Activated CD4-positive, alpha-beta T cell treated with anti-CD3 and anti-CD28 coated beads, Interleukin-2, amount 50 U/mL, for 4 hours (primary cell): ENCODE data around the gene NRG4.
A peak's percentile ranks its signal among the peaks of the same experiment; 100 is the strongest.
"Not testable (repeated sequence)": the region's sequence is repeated elsewhere in the genome, so short reads cannot be mapped to it uniquely, and the experiment has no call there.

ENCODE experiments used
- DNase-seq, 2 experiments: peaks; one replicate each; pipeline ENCODE4 v3.0.0-alpha.2; 2020

The NRG4 gene, protein sequence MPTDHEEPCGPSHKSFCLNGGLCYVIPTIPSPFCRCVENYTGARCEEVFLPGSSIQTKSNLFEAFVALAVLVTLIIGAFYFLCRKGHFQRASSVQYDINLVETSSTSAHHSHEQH

DNA sequence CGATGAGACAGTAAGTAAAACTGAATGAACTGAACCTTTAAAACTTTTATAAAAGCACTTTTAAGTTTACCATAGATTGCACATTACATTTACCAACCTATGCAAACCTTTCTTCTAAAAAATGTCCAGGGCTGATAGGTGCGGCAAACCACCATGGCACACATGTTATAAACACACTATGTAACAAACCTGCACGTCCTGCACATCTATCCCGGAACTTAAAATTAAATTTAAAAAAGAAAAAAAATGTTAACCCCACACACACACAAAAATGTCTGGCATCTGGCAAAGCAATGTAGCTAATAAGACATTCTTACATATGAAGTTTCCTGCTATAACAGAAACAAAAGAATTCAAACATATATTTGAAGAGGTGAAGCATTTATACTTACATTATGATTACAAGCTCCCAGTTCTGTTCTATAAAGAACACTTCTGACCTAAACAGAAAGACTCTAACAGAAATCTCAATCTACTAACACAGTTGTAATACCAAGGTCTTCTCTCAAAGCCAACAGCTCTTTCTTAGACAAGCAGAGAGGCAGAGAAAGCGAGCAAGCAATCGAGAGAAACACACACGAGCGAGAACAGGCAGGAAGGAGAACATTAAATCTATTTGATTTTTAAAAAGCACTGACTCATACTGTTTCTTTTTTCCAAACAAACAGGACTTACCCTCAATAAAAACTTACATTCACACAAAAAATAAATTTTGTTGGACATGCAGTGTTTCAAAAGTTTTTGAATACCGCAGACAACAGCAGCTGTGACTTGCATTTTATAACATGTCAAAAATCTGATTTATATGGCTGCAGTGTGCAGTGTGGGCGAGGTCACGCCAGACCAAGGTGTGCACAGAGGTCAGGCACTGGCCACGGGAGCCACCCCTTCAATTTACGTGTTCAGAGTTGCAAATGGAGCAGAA, at the start of gene NRG4:
Gene NRG4 (minus strand): TSS at position 798 of the 925 bp plus-strand sequence. CDS start 1,194 bp downstream, outside the sequence.
- no peak for DNase-seq

- DNase-seq = no peak
These were observed 49.5 kb upstream of the NRG4 start for GRCh38 chr15:76061700-76062099.

DNA sequence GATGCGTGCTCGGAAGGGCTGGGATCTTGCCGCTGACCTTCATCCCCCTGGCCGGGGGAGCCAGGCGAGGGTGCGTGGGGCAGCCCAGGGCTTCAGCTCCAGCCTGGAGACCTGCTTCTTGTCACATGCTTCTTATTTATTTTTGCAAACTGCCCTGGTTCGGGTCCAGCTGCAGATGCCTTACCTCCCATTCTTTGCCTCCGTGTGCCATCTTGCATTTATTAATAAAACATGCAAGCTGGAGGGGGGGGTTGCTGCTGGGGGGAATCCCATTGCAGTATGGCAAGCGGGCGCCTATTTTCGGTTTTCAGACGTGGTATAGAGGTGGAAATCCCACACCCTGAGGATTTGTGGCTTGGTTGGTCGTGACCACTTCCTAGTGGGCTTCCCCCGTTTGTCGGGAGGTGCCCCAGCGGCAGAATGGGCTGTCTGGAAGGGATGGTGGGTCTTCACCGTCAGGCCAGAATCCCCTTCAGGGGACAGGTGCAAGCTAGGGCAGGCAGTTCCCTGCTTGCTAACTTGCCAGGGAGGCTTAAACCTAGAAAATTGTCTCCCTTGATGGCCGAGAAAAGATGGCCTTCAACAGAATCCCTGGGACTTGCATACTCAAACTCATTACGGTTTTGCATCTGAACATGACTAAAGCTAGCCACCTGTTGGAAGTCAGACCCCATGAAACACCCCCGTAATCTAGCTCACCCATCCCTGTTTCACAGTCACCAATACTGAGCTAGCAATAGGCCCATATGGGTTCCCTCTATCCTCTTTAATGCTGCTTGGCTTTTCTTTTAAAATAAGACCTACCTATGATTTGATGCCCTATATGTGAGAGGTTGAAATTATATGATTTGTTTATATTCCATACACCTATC, 48.1 kb upstream of the NRG4 start:
- DNase-seq = no peak

- no peak for DNase-seq
These were observed 47.3 kb upstream of the NRG4 start, which contains the start of gene TMEM266 for GRCh38 chr15:76059320-76060117. Gene TMEM266 (plus strand): TSS chr15:76059985. CDS start chr15:76134264, 74,279 bp downstream.

DNA sequence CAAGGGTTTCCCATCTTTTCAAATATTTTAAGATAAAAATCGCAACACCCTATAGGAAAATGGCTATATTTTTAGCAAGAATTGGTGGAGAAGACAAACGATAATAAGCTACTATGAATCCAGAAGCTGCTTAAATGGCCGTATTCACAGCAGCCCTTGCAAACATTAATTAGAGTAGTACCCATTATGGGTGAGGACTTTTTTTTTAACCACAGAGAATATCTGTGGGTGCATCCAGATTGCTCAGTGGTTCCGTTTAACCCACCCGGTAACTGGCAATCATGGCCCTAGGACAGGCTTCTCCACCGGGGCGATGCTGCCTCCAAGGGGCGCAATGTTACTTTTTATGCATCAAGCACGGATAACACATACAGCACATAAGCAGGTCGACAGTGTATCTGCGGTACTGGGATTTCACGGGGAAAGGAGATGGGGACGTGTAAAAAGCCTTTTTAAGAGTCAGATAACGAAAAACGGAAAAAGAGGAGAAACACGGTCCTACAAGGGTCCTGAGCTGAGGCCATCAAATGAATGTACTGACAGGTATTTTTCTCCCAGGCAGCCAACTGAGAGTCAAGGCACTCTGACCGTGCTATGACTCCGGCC, 46.6 kb upstream of the NRG4 start:
- no peak for DNase-seq

DNA sequence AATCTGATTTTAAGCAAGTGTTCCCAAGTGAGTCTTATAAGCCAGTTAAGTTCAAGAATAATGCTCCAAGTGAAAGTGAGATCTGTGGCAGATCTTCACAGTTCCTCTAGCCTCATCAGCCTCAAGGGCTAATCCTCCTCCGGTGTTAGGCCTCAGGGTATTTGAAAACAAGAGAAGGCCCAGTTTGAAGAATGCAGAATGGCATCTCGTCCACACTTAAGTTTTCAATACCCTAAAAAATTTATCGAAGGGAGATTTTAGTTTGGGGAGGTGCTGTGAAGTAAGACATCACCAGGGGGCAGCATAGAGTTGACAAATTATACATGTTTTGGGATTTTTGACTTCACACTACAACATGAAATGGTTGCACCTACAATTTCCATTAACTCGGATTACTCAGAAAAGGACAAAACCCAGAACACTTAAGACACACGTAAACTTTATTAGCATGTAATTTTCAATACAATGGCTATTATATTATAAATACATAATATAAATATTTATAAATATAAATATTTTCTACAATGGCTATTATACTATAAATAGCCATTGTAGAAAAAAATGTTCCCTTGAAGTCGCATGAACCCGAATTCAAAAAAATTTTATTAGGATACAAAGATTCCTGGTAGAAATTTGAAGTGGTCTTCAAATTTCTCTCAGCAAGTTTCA, 45.2 kb upstream of the NRG4 start:
- peak; percentile 15 to 26 for DNase-seq

GRCh38 chr15:76056931-76057330, 44.7 kb upstream of the NRG4 start:
- DNase-seq = no peak

- DNase-seq = not testable (repeated sequence)
These were observed 42.0 kb upstream of the NRG4 start for GRCh38 chr15:76054201-76054600.

- no peak for DNase-seq
These were observed 26.3 kb upstream of the NRG4 start for GRCh38 chr15:76038512-76038911.

DNA sequence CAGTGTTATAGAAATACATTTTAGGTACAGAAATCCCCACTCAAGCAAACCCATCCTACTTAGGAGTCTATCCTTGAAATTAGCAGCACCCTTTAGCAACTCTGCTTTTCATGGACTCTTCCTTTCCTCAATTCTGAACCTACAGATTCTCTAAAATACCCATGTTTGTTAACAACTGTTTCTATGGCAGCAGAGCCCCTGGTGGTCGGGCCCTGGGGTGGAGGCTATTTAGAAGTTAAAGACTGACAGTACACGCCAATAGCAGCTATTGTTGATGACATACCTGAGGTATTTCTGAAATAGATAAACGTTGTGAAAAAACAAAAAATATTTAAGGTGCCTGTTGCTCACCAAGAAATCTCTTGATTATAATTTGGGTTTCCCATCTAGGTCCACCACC, 23.4 kb upstream of the NRG4 start:
- no peak for DNase-seq

DNA sequence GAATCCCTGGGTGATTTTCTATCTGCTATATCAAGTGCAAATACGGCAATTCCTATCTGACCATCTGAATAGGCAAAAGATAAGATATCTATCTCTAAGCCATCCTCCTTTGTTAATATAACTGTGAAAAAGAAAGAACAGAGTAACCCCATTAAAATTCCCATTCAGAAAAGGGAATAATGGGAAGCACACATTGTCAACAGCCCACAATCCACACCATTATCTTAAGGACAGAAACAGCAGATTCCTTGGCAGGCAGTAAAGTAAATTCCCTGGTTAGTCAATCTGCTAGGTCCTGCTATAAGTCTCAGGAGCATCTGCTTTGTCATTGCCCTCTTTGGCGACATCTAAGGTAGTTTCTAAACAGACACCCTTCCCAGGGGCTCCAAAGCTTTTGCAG, 21.9 kb upstream of the NRG4 start:
- DNase-seq = no peak

DNA sequence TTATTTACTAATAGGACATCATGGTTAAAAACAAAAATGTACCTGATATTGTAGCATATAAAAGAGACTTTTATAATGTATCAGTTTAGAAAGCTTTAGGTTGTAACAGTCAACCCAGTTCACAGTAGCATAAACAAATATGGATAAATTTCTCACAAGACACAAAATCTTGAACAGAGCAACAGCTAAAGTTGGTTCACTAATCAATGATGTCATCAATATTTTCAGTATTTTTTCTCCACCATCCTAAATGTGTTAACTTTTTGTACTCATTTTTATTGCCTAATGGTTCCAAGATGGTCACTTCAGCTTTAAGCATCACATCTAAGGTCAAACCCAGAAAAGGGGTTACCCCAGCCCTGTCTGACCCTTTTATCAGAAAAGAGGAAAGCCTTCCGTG, 21.2 kb upstream of the NRG4 start:
- no peak for DNase-seq

GRCh38 chr15:76032046-76032445, 19.8 kb upstream of the NRG4 start:
- DNase-seq = no peak

- no peak for DNase-seq
These were observed 12.0 kb upstream of the NRG4 start for GRCh38 chr15:76024021-76024768.

DNA sequence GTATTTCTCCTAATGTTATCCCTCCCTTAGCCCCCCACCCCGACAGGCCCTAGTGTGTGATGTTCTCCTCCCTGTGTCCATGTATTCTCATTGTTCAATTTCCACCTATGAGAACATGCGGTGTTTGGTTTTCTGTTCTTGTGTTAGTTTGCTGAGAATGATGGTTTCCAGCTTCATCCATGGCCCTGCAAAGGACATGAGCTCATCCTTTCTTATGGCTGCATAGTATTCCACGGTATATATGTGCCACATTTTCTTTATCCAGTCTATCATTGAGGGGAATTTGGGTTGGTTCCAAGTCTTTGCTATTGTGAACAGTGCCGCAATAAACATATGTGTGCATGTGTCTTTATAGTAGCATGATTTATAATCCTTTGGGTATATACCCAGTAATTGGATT, 1.2 kb upstream of the NRG4 start:
- not testable (repeated sequence) for DNase-seq

DNA sequence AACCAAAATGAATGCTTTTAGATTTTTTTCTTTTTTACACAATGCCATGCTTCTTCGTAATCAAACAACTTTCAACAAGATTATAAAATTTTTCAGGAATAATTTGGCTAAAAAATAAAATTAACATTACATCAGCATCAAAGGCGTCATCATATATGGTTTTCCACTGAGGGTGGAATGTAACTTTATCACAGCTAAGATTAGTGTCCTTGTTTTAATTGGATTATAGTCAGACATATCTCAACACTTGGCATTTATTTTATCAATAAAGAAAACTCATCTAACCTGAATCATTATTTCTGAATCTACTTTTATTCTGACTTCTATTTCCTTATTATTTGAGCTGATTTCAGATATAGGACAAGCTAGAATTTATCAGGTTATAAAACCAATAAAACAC, 1.6 kb downstream of the NRG4 start:
- no peak for DNase-seq

DNA sequence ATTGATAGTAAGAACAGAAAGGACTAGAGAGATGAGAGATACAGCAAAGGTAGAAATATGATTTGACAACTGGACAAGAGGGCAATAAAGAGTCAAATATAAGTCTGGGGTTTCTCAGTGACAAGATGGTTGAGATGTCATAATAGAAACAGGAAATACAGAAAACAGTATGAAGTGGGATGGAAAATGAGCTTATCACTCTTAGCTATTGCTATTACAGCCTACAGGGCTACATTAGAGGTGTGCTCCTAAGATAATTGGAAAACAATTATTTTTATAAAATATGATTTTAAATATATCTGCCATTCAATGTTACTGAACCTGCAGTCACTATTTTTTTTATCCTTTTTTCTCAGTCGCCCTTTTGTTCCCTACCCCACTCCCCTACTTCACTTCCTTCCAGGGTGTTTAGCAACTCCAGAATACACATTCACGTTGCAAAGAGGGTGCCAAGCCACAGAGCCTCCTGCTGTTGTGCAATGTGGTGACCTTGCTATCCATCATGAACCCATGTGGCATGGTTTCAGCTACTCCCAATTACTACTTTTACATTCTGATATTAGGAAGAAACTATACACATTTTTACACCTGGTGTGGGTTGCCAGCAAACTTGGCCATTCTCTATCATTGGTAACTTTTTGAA, 6.0 kb downstream of the NRG4 start:
- DNase-seq = no peak

DNA sequence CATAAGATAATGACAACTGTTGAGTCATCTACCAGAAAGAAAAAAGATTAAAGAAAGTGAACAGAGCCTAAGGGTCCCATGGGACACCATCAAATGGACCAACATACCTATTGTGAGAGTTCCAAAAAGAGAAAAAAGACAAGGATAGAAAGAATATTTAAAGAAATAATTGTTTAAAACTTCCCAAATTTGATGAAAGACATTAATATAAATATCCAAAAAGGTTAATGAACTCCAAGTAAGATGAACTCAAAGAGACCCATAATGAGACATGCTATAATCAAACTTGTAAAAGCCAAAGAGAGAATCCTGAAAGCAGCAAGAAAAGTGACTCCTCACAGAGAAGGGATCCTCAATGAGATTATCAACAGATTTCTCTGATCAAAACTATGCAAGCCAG, 8.9 kb downstream of the NRG4 start:
- no peak for DNase-seq

DNA sequence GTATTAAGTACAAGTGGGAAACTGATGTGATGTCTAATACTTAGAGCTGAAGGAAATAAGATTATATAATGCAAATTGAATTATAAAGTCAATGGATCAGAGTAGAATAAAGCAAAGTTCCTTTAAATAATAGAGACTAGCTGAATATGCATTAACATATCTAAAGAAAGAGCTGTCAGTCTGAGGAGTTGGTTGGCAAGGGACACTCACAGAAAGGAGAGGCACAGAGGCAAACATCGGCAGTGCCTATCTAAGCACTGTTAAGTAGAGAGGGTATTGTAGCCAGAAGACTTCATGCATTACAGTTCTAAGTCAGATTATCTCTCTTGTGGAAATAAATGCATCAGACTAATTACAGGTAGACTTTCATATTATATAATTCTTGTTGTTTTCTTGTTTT, 16.6 kb downstream of the NRG4 start:
- no peak for DNase-seq

- no peak for DNase-seq
These were observed 18.0 kb downstream of the NRG4 start for GRCh38 chr15:75994220-75994619.
